Nucleus accumbens (tissue), 56 donors: Measurements from ENCODE around the gene DIO1.

Experiments
- DNase-seq, 56 donors: peaks; one replicate each; lab custom pipeline; 2025; lab: John Stamatoyannopoulos, UW

DIO1 gene

GRCh38 chr1:53892911-53893310, 1.1 kb upstream of the DIO1 start:
- DNase-seq, result peak in 28 of 56 donors; percentile 2 to 63 (median 28)

- no peak for DNase-seq
Observed at GRCh38 chr1:53894644-53895043, 657 bp downstream of the DIO1 start.

GRCh38 chr1:53895421-53895820, 1.4 kb downstream of the DIO1 start:
- DNase-seq, result no peak

GRCh38 chr1:53896635-53897229, 2.7 kb downstream of the DIO1 start:
- peak in 1 of 56 donors; percentile 3 for DNase-seq

GRCh38 chr1:53899206-53899628, 5.2 kb downstream of the DIO1 start:
- DNase-seq, result peak in 8 of 56 donors; percentile 2 to 44 (median 8)

GRCh38 chr1:53899708-53900107, 5.7 kb downstream of the DIO1 start:
- no peak for DNase-seq

GRCh38 chr1:53902235-53903138, 8.5 kb downstream of the DIO1 start:
- no peak for DNase-seq

- no peak for DNase-seq
Observed at GRCh38 chr1:53905509-53905908, 11.5 kb downstream of the DIO1 start.

- DNase-seq, result no peak
Observed at GRCh38 chr1:53906121-53906520, 12.1 kb downstream of the DIO1 start.

- DNase-seq, result no peak
Observed at GRCh38 chr1:53909946-53910345, 16.0 kb downstream of the DIO1 start.

- no peak for DNase-seq
Observed at GRCh38 chr1:53911442-53911841, 17.5 kb downstream of the DIO1 start.

GRCh38 chr1:53913352-53914033, 19.5 kb downstream of the DIO1 start:
- DNase-seq, result peak in 4 of 56 donors; percentile 12 to 19 (median 16)

GRCh38 chr1:53918343-53918742, 24.4 kb downstream of the DIO1 start:
- DNase-seq, result no peak

- no peak for DNase-seq
Observed at GRCh38 chr1:53919675-53920066, 25.7 kb downstream of the DIO1 start.

- no peak for DNase-seq
Observed at GRCh38 chr1:53927376-53927881, 33.4 kb downstream of the DIO1 start.

GRCh38 chr1:53929246-53929960, 35.4 kb downstream of the DIO1 start:
- DNase-seq, result no peak

- no peak for DNase-seq
Observed at GRCh38 chr1:53930932-53931331, 36.9 kb downstream of the DIO1 start.

GRCh38 chr1:53931523-53931922, 37.5 kb downstream of the DIO1 start:
- no peak for DNase-seq

GRCh38 chr1:53934170-53934765, 40.3 kb downstream of the DIO1 start:
- DNase-seq, result no peak

- no peak for DNase-seq
Observed at GRCh38 chr1:53936430-53936829, 42.4 kb downstream of the DIO1 start.
